ENCODE results near the gene KCNQ5. TPM values are rescaled to one million over a fixed set of nuclear protein-coding genes. Genes with fewer than 3 reads are reported as not detected.

KCNQ5 gene
- total and polyA plus RNA-seq, 8 donors: 1.7 to 4.5 (median 2.5) TPM

GRCh38 chr6:72704979-72705378 is 83.1 kb downstream of the KCNQ5 start:
- ATAC-seq: no peak
- Histone ChIP-seq H3K9me3 (no peaks in the 10 kb centered on the region), H3K4me3 (no peak overlapping the region), H3K36me3 (no peaks in the 10 kb centered on the region), H3K27ac (no peak overlapping the region), H3K4me1 (no peaks in the 10 kb centered on the region), H3K27me3 (no peaks in the 10 kb centered on the region)
- TF ChIP-seq CTCF (IDR thresholded peaks at IDR 0.05): no peak
- intact Hi-C loops (cut with DNase I): no loop called here
- DNase-seq: no peak

- H3K4me1 ChIP-seq: no peaks in the 10 kb centered on the region
- H3K36me3 ChIP-seq: no peaks in the 10 kb centered on the region
- no peak overlapping the region for H3K4me3 ChIP-seq
- no peak for TF ChIP-seq CTCF (IDR thresholded peaks at IDR 0.05)
- ATAC-seq: no peak
- no peaks in the 10 kb centered on the region for H3K27me3 ChIP-seq
- DNase-seq: no peak
- intact Hi-C loops (cut with DNase I): no loop called here
- peaks cover 0 to 7% of the 10 kb centered on the region in 2 donors for H3K9me3 ChIP-seq
- H3K27ac ChIP-seq: no peak overlapping the region
These were observed 87.6 kb downstream of the KCNQ5 start for GRCh38 chr6:72709431-72709830.

- no peaks in the 10 kb centered on the region for H3K4me1 ChIP-seq
- H3K4me3 ChIP-seq: no peak overlapping the region
- intact Hi-C loops (cut with DNase I): no loop called here
- no peaks in the 10 kb centered on the region for H3K36me3 ChIP-seq
- no peak for TF ChIP-seq CTCF (IDR thresholded peaks at IDR 0.05)
- no peak overlapping the region for H3K27ac ChIP-seq
- DNase-seq (no peak), ATAC-seq (no peak)
- peaks cover 0 to 7% of the 10 kb centered on the region in 2 donors for H3K9me3 ChIP-seq
- H3K27me3 ChIP-seq: no peaks in the 10 kb centered on the region
These were observed 89.9 kb downstream of the KCNQ5 start for GRCh38 chr6:72711731-72712130.

- Histone ChIP-seq H3K9me3 (peaks cover 0 to 7% of the 10 kb centered on the region in 2 donors), H3K27me3 (no peaks in the 10 kb centered on the region)
- ATAC-seq: no peak
These were observed 91.0 kb downstream of the KCNQ5 start for GRCh38 chr6:72712910-72713309.

DNA sequence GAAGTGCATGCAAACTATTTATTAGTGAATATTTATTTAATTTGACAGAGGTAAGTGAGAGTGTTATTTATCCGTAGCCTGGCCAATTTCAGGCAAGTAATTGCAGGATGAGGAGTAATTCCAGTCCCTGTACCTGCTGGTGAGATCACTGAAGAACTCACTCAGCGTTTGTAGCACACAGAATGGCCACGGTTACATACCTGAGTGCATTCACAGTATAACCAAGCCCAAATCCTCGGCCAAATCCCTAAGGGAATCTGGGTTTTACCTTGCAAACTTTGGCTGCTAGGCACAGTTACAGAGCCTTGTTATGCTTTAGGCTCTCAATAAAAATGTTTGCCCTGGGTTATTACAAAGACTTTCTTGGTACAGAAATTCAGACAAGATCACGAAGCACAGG is 93.3 kb downstream of the KCNQ5 start:
- ATAC-seq (no peak), DNase-seq (no peak)
- H3K27me3 ChIP-seq: no peaks in the 10 kb centered on the region
- no peaks in the 10 kb centered on the region for H3K4me1 ChIP-seq
- H3K27ac ChIP-seq: no peak overlapping the region
- TF ChIP-seq CTCF (IDR thresholded peaks at IDR 0.05): no peak
- H3K36me3 ChIP-seq: no peaks in the 10 kb centered on the region
- intact Hi-C loops (cut with DNase I): no loop called here
- H3K9me3 ChIP-seq: peaks cover 0 to 7% of the 10 kb centered on the region in 2 donors
- no peak overlapping the region for H3K4me3 ChIP-seq

More at GRCh38 chr6:72712910-72713309, 91.0 kb downstream of the KCNQ5 start:
- no peaks in the 10 kb centered on the region for H3K36me3 ChIP-seq
- no peaks in the 10 kb centered on the region for H3K4me1 ChIP-seq
- TF ChIP-seq CTCF (IDR thresholded peaks at IDR 0.05): no peak
- H3K4me3 ChIP-seq: no peak overlapping the region
- no peak overlapping the region for H3K27ac ChIP-seq
- DNase-seq: no peak
- intact Hi-C loops (cut with DNase I): no loop called here

Data from left lung (tissue), 10 donors.